ENCODE data around the gene CDH13. TPM values are rescaled to one million over a fixed set of nuclear protein-coding genes. Genes with fewer than 3 reads are reported as not detected.

CDH13 gene
- total and polyA plus RNA-seq, 10 of the 15 experiments (the other 5 are each of a cell fraction or from before 2014, with no cell fraction given), result under 0.01 to 0.05 TPM; not detected in 8

DNA sequence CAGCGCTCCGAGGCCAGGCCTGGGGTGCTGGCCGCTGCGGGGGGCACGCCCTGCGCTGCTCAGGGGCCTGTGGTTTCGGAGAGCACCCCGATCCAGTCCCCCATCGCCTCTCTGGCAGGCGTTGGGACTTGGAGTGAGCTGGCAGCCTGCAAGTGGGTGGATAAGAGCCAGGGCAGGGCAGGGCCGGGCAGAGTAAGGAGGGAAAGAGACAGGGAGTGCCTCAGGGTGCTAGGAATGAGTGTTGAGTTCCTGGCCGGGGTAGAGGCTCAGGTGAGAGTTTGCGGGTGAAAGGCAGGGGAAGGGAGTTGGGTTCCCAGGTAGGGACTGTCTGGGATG, 1.3 kb downstream of the CDH13 start:
- FAIRE-seq (no peak), DNase-seq (ENCODE audit: low read depth, low spot score) (no peak), ATAC-seq (no peak)
- no peak for TF ChIP-seq EGR1 (IDR thresholded peaks at IDR 0.05; ENCODE audit: borderline replicate concordance in 1 of 2, low read depth in 2 of 2, low read length in 2 of 2)
- TF ChIP-seq ZNF24 (IDR thresholded peaks at IDR 0.05), result no peak
- TF ChIP-seq RAD51 (IDR thresholded peaks at IDR 0.05), result no peak
- no peak for TF ChIP-seq IRF4 (IDR thresholded peaks at IDR 0.05; ENCODE audit: low read depth, low read length)
- no peak for TF ChIP-seq LARP7 (IDR thresholded peaks at IDR 0.05)
- Histone ChIP-seq H3K9me3 (replicated peaks; ENCODE audit: control insufficient read depth, insufficient read depth, low read length) (no peaks in the 10 kb centered on the region), H3K9ac (ENCODE audit: control insufficient read depth, insufficient read depth, low read length) (no peak overlapping the region), H3K4me2 (ENCODE audit: control insufficient read depth, insufficient read depth) (no peak overlapping the region), H3K27ac (ENCODE audit: control insufficient read depth, insufficient read depth) (no peak overlapping the region), H4K20me1 (ENCODE audit: control insufficient read depth, insufficient read depth) (no peaks in the 10 kb centered on the region), H3K79me2 (ENCODE audit: control insufficient read depth, insufficient read depth, low read length) (no peaks in the 10 kb centered on the region), H3K4me1 (ENCODE audit: control insufficient read depth, insufficient read depth, low read length) (no peaks in the 10 kb centered on the region), H3K36me3 (ENCODE audit: control insufficient read depth in 2 of 2, insufficient read depth in 2 of 2, low read length in 1 of 2) (no peaks in the 10 kb centered on the region), H2AFZ (ENCODE audit: control insufficient read depth, low read depth, low read length) (no peak overlapping the region), H3K4me3 (no peak overlapping the region), H3K27me3 (replicated peaks in 1 of 2; ENCODE audit: control insufficient read depth in 2 of 2, insufficient read depth in 2 of 2, low read length in 1 of 2) (peaks cover 11% of the 10 kb centered on the region in 2 experiments)
- ChIA-PET POLR2A (no interaction called here), CTCF (no interaction called here), RAD21 (ENCODE audit: unreplicated experiment) (no interaction called here), SMC1A (ENCODE audit: uncharacterized antibody, unreplicated experiment) (no interaction called here)
- 7% methylated on average over 13 of the region's 13 CpGs for WGBS (ENCODE audit: insufficient coverage, insufficient replicate concordance, low lambda C conversion rate, missing lambda C conversion rate)
- in situ Hi-C loops (cut with MboI), result loop anchor here (10.0 kb wide), 1 partner anchor 363 kb away; no protein-coding TSS in a partner anchor
- intact Hi-C loops (cut with micrococcal nuclease; ENCODE audit: unreplicated experiment), result no loop called here
- no TSS peak for BruUV-seq (replicated peaks)

DNA sequence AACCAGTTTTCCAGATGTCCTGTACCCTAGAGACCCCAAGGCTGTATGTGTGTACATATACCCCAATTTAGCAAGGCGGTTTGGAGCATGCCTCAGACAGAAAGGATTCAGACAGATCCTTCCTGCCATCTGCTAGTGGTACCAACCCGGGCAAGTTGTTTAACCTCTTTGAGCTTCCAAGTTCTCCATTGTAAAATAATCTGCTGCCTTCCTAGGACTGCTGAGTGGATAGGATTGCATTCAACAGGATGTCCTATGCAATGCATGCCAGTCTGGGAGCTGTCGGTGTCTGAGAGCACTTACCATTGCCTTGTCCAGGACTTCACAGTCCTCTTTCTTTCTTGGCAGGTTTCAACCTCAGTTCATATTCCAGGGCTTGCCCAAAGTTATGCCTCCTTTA, 1.9 kb downstream of the CDH13 start:
- Histone ChIP-seq H3K9ac (ENCODE audit: control insufficient read depth, insufficient read depth, low read length) (no peak overlapping the region), H3K4me1 (ENCODE audit: control insufficient read depth, insufficient read depth, low read length) (no peaks in the 10 kb centered on the region), H3K27ac (ENCODE audit: control insufficient read depth, insufficient read depth) (no peak overlapping the region), H2AFZ (ENCODE audit: control insufficient read depth, low read depth, low read length) (no peak overlapping the region), H4K20me1 (ENCODE audit: control insufficient read depth, insufficient read depth) (no peaks in the 10 kb centered on the region), H3K79me2 (ENCODE audit: control insufficient read depth, insufficient read depth, low read length) (no peaks in the 10 kb centered on the region), H3K9me3 (replicated peaks; ENCODE audit: control insufficient read depth, insufficient read depth, low read length) (no peaks in the 10 kb centered on the region), H3K4me3 (no peak overlapping the region), H3K4me2 (ENCODE audit: control insufficient read depth, insufficient read depth) (no peak overlapping the region), H3K27me3 (replicated peaks in 1 of 2; ENCODE audit: control insufficient read depth in 2 of 2, insufficient read depth in 2 of 2, low read length in 1 of 2) (peaks cover 9 to 11% of the 10 kb centered on the region in 2 experiments), H3K36me3 (ENCODE audit: control insufficient read depth in 2 of 2, insufficient read depth in 2 of 2, low read length in 1 of 2) (no peaks in the 10 kb centered on the region)
- ChIA-PET CTCF (no interaction called here), POLR2A (no interaction called here), SMC1A (ENCODE audit: uncharacterized antibody, unreplicated experiment) (no interaction called here), RAD21 (ENCODE audit: unreplicated experiment) (no interaction called here)
- TF ChIP-seq, protein P1, sequence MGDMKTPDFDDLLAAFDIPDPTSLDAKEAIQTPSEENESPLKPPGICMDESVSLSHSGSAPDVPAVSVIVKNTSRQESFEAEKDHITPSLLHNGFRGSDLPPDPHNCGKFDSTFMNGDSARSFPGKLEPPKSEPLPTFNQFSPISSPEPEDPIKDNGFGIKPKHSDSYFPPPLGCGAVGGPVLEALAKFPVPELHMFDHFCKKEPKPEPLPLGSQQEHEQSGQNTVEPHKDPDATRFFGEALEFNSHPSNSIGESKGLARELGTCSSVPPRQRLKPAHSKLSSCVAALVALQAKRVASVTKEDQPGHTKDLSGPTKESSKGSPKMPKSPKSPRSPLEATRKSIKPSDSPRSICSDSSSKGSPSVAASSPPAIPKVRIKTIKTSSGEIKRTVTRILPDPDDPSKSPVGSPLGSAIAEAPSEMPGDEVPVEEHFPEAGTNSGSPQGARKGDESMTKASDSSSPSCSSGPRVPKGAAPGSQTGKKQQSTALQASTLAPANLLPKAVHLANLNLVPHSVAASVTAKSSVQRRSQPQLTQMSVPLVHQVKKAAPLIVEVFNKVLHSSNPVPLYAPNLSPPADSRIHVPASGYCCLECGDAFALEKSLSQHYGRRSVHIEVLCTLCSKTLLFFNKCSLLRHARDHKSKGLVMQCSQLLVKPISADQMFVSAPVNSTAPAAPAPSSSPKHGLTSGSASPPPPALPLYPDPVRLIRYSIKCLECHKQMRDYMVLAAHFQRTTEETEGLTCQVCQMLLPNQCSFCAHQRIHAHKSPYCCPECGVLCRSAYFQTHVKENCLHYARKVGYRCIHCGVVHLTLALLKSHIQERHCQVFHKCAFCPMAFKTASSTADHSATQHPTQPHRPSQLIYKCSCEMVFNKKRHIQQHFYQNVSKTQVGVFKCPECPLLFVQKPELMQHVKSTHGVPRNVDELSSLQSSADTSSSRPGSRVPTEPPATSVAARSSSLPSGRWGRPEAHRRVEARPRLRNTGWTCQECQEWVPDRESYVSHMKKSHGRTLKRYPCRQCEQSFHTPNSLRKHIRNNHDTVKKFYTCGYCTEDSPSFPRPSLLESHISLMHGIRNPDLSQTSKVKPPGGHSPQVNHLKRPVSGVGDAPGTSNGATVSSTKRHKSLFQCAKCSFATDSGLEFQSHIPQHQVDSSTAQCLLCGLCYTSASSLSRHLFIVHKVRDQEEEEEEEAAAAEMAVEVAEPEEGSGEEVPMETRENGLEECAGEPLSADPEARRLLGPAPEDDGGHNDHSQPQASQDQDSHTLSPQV (IDR thresholded peaks at IDR 0.05), result no peak
- TF ChIP-seq TCF3 (IDR thresholded peaks at IDR 0.05; ENCODE audit: borderline replicate concordance, insufficient read depth, low read depth, low read length) (no peak), CEBPB (IDR thresholded peaks at IDR 0.05; ENCODE audit: borderline replicate concordance in 1 of 2, low read depth in 2 of 2, low read length in 2 of 2) (no peak)
- TF ChIP-seq, protein P2, sequence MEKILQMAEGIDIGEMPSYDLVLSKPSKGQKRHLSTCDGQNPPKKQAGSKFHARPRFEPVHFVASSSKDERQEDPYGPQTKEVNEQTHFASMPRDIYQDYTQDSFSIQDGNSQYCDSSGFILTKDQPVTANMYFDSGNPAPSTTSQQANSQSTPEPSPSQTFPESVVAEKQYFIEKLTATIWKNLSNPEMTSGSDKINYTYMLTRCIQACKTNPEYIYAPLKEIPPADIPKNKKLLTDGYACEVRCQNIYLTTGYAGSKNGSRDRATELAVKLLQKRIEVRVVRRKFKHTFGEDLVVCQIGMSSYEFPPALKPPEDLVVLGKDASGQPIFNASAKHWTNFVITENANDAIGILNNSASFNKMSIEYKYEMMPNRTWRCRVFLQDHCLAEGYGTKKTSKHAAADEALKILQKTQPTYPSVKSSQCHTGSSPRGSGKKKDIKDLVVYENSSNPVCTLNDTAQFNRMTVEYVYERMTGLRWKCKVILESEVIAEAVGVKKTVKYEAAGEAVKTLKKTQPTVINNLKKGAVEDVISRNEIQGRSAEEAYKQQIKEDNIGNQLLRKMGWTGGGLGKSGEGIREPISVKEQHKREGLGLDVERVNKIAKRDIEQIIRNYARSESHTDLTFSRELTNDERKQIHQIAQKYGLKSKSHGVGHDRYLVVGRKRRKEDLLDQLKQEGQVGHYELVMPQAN (conservative IDR thresholded peaks at IDR 0.05), result no peak
- in situ Hi-C loops (cut with MboI) (loop anchor here (10.0 kb wide), 1 partner anchor 364 kb away; no protein-coding TSS in a partner anchor), intact Hi-C loops (cut with micrococcal nuclease; ENCODE audit: unreplicated experiment) (no loop called here)
- DNase-seq (ENCODE audit: low read depth, low spot score) (no peak), ATAC-seq (no peak), FAIRE-seq (no peak)
- WGBS (ENCODE audit: insufficient coverage, insufficient replicate concordance, low lambda C conversion rate, missing lambda C conversion rate), result 2% methylated on average over 3 of the region's 3 CpGs
- no TSS peak for BruUV-seq (replicated peaks)
